HG03521 (cell line): ENCODE measurements around the gene CUBN.

ENCODE experiments used
- ATAC-seq: cut with Tn5 transposase; IDR thresholded peaks from one replicate; pipeline ENCODE4 v1.9.1; 2021; ENCODE audit warnings: mild to moderate bottlenecking, moderate library complexity; ENCODE audit not compliant: unreplicated experiment

Gene CUBN

DNA sequence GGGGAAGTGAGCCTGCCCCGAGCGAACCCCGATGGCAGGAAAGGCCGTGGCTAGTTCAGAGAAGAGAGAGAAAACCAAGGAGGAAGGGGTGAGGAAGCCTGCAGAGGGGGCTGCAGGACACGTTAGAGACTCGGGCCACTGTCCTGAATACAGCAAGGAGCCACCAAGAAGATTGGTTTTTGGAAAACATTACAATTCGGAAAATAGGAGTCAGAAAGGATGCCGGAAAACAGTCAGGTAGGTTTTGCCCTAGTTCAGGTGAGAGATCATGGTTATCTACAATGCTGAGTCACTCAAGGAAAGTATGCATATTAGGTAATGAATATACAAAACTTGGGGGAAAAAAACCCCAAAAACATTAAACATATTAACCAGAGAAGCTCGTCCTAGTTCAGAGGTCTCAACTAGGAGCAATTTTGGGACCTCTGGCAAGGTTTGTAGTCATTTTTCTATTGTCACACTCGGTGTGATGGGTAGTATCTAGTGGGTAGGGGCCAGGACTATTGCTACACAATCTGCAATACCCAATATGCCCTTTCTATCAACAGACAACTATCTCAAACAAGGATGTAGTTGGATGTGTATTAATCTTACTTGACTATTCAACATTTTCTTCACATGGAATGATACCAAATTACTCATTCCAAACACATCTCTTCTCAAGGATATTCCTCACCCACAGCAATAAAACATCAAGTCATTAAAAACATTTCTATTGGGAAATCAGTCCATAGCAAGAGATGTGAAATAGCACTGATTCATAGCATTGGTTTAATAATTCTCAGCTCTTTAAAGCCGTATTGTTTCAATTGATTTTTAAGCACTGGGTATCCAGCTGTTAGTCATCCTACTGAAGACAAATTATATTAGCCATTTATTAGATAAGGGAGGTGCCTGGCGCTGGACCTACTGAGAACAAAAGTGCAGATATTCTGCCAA lies 238.0 kb downstream of the CUBN start:
- ATAC-seq, result no peak

DNA sequence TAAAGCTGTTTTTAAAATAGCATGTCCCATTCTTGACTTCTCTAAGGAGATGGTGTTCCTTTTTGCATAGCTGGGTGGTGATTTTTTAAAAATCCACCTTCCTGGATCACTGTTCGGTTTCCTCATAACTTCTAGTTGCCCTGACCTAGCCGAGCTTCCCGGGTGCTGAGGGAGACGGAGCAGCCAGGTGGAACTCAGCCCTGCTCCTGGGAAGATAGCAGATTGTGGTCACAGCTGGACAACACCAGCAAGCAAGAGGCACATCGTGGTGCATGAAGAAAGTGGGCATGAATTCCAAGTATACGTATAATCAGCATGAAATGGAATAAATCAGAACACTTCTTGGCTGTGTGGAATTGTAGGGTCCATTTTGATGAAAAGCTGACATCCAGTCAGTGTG lies 238.9 kb downstream of the CUBN start:
- no peak for ATAC-seq

DNA sequence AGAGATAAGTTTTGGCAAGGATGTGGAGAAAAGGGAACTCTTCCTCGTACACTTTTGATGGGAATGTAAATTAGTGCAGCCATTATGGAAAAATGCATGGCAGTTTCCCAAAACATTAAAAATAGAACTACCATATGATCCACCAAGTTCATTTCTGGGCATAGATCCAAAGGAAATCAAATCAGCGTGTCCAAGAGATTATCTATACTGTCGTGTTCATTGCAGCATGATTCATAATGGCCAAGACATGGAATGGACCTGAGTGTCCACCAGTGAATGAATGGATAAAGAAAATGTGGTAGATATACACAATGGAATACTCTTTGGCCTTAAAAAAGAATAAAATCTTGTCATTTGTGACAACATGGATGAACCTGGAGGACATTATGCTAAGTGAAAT lies 242.0 kb downstream of the CUBN start:
- no peak for ATAC-seq

DNA sequence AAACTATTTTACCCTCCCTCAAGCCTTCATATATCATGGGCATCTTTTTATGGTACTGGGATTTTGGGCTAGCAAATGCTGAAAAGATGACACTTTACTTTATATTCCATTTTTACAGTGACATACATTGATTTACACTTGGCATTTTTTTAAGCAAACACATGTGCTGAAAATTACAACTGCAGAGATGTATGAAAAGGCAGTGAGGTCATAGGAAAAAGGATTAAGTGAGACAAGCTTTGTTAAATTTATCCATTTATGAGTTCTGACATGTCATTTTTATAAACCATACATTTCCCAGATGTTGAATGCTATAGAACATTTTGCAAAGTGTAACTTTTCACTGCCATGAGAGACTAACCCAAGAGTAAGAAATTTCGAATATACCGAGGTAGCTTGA lies 243.6 kb downstream of the CUBN start:
- ATAC-seq, result no peak

DNA sequence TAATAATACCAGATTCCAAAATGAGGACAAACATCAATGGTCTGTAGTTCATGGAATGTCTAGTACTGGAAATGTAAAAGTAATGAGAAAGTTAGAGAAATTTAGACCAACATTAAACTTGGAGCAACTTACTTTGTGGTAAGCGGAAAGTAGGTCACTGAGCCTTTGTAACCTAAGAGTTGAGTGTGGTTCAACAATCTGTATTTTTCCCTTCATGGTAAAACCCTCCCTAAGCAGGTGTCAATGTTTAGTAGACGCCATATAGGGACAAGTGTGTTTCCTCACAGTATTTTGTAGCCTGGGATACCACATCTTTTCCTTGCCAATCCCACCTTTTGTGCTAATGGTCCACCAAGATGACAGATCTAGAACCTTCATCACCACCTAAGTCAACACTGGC lies 245.1 kb downstream of the CUBN start:
- ATAC-seq, result no peak

DNA sequence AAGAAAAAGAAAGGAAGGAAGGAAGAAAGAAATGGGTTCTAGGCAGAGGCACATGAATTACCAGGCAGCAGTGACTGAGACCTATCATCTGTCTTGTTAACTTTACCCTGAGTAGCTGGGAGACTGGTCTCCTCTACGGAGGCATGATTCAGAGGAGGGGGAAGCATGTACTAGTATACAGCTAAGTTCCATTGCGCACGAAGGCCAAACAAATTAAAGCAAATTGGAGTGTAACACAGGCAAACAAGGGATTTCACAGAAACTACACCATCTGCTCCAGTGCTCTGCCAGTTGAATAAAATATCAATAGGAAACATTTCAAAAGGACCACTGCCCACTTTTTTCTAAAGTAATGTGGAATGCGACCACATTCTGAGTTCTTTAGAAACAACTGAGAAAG lies 246.5 kb downstream of the CUBN start:
- no peak for ATAC-seq

DNA sequence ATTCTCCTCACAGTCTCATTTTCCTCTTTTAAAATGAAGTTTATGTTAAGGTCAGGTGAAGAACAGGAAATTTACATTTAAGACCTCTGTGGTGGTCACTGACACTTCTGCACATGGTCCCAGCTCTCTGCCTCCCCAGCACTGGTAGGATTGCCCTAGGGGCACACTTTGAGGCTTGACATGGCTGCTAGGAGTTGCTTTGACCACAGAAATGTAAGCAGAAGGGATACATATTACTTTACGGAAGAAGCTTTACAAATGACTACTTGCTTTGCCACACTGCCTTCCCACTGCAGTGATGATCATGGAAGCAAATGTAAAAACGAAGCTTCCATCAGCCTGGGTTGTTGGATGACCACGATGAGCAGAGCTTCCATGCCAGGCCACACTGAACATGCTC lies 259.3 kb downstream of the CUBN start:
- ATAC-seq, result no peak

DNA sequence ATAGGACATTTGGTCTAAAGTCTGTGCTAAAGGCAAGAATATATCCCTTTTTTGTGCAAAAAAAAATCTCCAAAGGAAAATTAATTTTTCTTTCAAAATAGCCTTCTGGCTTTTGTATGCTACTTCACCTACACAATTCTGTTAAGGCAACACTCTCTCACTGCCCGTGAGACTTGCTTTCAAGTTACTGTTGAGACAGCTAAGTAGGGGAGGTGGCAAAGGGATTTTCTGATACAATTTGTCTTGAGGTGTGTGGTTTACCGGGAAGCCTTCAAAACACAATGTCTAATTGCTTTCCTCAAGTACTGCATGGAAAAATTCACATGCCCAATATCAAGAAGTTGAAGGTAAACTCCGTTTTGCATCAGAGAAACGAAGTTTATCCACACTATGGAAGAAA lies 261.6 kb downstream of the CUBN start:
- no peak for ATAC-seq

DNA sequence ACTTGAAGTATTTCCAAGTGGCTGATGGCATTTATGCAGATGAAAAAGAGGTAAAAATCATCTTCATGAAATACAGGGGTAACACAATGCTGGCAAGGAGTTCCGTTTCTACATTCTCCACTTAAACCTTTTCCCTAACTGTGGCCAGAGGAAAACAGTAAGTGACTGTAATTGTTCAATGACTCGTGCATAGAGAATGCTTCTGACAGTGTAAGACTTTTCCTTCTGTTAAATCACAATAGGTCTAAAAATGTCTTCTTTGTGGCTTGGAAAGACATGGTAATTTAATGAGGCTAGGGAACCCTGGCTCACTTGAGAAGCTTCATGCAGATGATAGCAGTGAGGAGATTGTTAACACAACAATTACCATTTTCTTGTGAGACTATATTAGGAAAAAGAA lies 262.1 kb downstream of the CUBN start:
- ATAC-seq, result no peak

DNA sequence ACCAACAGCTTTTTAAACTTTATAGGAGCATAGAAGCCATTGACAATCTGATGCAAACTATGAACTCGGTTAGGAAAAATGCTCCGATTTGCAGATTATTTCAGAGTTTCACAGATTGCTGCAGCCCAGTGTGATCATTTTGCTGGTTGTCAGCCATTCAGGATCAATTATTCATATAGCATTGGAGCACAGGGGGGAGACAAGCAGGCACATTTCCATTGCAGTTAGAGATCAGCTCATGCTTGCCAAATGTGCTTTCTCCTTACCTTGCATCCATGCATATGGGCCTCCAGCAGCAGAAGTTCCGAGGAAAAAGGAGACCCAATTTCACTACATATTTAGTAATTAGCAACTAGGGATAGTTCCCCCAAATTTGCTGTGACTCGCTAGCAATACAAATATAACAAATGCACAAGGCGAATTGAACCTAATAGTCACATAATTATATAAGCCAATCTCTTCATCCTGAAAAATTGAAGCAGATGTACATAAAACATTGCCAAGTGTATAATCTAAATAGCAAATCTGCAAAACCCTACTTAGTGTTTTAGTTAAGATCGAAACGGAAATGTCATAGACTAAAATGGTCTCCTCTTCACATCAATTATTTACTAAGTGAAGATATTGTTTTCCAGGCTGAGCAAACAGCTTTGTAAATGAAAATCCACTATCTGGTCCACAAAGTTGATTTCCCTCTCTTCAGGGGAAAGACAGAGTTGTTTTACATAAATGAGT lies 262.9 kb downstream of the CUBN start:
- ATAC-seq, result no peak

DNA sequence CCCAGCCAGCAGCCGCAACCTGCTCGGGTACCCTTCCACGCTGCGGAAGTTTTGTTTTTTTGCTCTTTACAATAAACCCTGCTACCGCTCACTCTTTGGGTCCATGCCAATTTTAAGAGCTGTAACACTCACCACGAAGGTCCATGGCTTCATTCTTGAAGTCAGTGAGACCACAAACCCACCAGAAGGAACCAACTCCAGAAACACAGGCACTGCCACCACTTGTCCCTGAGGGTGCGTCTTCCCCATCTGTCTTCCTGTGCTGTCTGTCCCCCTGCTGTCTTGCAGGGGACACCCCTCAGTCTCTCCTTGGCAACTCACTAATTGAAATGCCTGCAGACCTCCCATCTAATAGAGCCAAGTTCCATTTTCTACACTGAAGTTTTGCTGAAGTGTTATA lies 263.8 kb downstream of the CUBN start:
- ATAC-seq, result no peak

DNA sequence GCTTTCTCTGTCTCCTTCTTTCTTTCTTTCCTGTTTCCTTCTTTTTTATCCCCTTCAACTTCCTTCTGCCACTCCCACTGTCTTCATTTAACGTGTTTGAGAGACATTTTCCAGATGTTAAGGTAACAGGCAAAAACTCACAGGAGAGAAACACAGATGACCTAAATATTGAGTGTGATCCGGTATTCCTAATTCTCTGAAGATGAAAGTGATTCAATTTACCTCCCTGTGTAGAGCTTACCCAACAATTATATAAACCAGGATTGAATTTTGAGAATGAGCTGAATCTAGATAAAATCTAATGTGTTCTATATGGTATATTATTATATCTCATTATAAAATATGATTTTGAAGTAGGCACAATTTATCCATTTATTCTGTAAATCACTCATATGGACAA lies 265.8 kb downstream of the CUBN start:
- no peak for ATAC-seq

DNA sequence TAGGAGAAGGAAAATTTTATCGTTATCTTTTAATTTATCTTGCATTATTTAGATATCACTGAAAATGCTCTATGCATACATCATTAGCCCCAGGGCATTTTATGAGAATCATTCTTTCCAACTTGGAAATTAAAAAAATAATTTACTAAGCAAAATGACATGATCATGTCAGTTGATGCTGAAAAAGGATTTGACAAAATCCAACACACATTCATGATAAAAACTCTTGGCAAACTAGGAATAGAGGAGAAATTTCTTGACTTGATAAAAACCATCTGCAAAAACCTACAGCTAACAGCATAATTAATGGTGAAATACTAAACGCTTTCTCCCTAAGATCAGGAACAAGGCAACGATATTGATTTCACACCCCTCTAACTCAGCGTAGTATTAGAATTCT lies 272.2 kb downstream of the CUBN start:
- no peak for ATAC-seq

DNA sequence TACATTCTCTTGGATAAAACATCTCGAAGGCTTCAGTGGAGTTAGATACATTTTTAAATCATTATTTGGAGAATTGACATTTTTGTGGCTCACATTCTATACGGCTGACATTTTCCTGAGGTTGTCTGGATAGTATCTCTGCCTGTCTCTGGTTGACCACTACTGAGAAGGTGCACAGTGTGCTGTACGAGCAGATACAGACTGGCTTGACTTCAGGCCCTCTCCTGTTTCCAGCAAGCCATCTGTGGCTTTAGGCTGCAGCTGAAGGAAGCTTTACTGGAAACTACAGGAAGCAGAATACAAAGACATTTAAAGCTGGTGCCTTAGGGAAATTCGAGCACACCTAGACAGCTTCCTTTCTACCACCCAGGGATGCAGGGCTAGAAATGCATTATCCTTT lies 273.0 kb downstream of the CUBN start:
- ATAC-seq, result no peak

DNA sequence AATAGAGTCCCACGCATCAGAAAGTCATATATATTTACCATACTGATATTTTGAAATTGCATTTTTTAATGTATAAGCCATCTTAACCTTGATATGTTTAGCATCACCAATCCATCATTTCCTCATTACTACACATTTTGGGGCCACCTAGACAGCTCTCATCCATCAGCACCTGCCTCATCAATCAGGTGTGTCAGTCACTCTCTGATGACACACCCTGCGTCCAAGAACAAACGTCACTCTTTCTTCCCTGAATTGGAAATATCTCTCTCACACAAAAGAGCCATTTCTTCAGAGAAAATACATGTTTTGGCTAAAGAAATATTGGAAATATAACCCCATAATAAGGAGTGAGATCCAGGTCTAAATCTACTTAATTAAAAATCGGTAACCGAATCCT lies 273.5 kb downstream of the CUBN start:
- no peak for ATAC-seq

DNA sequence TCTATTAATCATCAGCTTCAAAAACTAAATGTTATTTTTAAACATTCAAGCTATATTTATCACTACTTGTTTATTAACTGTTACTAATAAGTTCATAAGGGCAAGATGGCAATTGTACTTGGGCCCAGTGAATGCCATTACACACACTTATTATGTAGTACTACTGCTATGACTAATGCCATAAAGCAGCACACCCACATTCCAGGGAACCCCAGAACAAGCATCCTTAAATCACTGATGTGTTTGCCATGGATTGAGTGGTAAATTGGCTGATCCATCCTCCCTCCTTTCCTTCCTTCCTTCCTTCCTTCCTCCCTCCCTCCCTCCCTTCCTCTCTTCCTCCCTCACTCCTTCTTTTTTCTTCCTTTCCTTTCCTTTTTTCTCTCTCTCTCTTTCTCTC lies 275.0 kb downstream of the CUBN start:
- ATAC-seq, result no peak

DNA sequence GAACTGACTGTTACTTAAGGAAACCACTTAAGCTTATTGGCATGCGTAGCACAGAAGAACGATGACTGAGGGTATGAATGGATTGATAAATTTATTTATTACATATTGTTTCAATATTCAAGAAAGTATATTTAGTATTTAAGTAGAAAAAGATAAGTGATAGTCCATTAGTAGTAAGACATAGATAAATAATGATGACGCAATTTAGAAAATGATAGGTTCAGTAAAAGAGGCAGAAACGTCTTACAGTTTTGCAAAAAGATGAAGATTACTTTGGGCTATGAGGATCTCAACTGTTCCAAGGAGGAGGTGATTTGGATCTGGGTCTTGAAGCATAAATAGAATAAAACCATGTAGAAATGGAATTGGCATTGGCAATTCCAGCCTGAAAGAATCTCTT lies 275.8 kb downstream of the CUBN start:
- ATAC-seq, result no peak

DNA sequence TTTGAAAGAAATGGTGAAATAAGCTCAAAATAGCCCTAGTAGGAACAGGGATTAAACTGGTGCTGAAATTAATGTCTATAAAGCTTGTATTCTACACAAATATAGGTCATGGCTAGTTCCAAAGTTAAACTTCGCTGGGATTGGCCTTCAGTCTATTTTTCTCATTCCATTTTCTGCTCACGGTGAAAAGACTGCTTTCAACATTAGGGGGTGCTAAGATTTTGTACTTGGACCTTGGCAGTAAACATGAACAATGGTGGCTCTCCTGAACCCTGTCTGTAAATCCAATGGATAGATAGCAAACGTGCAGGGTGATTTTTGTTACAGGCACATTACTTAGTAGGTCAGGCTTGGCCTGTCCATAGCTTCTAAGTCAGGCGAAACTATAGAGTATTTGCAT lies 276.4 kb downstream of the CUBN start:
- no peak for ATAC-seq

DNA sequence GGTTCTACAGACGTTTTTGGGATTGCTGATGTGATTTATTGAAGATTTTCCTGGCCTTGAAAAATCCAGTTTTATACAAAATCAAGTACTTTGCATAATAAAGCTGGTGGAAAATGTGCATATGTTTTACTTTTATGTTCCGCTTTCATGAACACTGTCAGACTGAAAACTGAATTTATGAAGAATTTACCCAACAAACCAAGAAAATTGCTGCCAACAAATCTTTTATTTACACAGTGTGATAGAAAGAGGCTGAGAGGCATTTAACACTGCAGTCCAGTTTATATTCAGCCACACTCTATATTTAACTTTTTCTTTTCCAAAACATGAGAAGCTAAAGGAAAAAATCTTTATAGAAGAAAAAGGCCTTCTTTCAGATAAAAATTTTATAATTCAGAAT lies 277.0 kb downstream of the CUBN start:
- ATAC-seq, result no peak

DNA sequence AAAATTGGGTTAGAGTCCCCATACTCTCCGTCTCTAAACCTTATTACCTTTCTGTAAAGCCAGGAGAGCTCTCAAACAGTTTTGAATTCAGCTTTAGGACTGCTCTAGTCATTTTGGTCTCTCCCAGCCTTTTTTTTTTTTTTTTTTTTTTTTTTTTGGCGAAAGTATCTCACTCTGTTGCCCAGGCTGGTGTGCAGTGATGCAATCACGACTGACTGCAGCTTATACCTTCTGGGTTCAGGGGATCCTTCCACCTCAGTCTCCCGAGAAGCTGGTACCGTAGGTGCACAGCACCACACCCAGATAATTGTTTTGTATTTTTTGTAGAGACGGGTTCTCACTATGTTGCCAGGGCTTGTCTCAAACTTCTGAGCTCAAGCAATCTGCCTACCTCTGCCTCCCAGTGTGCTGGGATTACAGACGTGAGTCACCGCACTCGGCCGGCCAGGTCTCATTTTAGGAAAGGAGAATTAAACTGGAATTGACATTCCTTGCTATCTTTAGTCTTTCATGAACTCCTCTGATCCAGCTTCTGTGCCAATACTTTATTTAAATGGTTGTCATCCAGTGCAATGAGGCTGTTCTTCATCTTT lies 281.0 kb downstream of the CUBN start:
- ATAC-seq, result no peak

DNA sequence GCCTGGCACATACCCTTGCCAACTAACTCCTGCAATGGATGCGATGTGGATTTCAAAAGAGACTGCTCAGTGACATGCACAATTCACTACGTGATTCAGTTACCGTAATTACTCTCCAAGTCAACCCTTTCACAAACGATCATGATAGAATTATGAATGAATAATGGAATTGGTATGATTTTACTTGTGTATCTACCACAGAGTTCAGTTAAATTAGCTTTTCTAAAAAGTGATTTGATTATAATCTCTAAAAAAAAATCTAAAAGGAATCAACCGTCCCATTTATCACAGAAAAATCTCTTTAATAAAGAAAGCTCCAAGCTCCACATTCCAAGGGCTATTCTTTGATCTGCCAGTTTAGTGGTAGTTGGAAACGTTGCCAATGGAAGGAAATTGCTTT lies 282.0 kb downstream of the CUBN start:
- no peak for ATAC-seq

DNA sequence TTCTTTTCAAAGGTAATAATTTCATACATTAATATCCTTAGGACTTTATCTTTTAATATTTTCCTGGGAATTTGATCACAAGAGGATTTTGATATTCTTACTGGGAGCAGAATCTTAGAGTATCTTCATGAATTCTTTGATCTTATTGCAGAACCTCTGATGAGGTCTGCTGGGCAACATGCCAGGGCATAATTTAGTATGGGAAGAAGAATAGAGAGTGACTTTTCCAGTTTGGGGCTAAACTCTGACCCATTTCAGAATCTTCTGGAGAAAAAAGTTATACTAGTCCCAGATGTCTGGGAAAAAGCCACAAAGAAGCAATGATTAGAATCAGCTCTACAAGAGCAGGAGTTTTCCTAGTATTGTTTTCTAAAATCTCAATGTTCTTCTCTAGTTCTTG lies 284.4 kb downstream of the CUBN start:
- ATAC-seq, result no peak
